GM18867 (cell line): Measurements from ENCODE around the gene FRMD4A.
"Not testable (repeated sequence)": the region's sequence is repeated elsewhere in the genome, so short reads cannot be mapped to it uniquely, and the experiment has no call there.

Source experiments
- ATAC-seq: cut with Tn5 transposase; IDR thresholded peaks from one replicate; pipeline ENCODE4 v1.9.1; 2021; ENCODE audit warnings: mild to moderate bottlenecking, moderate library complexity; ENCODE audit not compliant: unreplicated experiment

FRMD4A gene

GRCh38 chr10:14116837-14117236 lies 213.9 kb downstream of the FRMD4A start:
- ATAC-seq, result no peak

GRCh38 chr10:14116021-14116420 lies 214.7 kb downstream of the FRMD4A start:
- ATAC-seq, result no peak

- no peak for ATAC-seq
Measured at GRCh38 chr10:14114791-14115190, 215.9 kb downstream of the FRMD4A start.

- no peak for ATAC-seq
Measured at GRCh38 chr10:14112056-14112455, 218.7 kb downstream of the FRMD4A start.

DNA sequence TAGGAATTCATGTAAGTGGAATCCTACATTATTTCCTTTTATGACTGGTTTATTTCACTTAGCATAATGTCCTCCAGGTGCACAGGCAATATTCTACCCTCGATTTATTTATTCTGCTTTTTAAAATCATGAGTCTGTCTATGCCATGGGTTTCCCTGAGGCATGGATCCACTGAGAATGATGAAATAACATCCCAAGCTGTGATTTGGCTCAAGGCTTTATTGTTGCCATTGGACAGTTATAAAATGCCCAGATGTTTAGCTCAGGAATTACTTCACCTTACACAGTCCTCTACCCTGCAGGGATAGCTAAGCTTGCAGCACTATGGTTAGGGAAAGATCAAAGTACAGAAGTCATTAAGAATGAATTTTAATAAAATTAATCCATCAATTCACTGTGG lies 219.5 kb downstream of the FRMD4A start:
- ATAC-seq, result no peak

GRCh38 chr10:14106828-14107227 lies 223.9 kb downstream of the FRMD4A start:
- ATAC-seq, result no peak

GRCh38 chr10:14102056-14102455 lies 228.7 kb downstream of the FRMD4A start:
- no peak for ATAC-seq

- no peak for ATAC-seq
Measured at GRCh38 chr10:14099885-14100284, 230.8 kb downstream of the FRMD4A start.

GRCh38 chr10:14093730-14094484 lies 236.8 kb downstream of the FRMD4A start:
- ATAC-seq, result no peak

- no peak for ATAC-seq
Measured at GRCh38 chr10:14092799-14093198, 237.9 kb downstream of the FRMD4A start.

GRCh38 chr10:14089556-14090292 lies 241.0 kb downstream of the FRMD4A start:
- no peak for ATAC-seq

DNA sequence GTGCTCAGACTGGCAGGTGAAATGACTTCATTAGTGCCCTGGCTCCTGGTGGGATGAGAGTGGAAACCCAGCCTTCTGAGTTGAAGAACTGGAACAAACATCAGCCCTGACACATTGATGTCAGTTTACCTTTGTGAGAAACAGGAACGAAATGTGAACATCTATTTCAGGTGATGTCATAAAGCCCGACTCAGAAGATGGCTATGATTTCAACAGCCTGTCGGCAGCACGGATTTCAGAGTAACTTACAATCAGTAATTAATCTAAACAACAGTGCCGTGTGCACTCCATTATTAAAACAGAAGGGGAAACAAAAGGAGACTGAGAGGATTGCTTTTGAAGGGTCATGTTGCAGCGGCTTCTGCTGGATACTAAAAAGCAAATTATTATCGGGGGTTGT lies 243.2 kb downstream of the FRMD4A start:
- ATAC-seq, result no peak

DNA sequence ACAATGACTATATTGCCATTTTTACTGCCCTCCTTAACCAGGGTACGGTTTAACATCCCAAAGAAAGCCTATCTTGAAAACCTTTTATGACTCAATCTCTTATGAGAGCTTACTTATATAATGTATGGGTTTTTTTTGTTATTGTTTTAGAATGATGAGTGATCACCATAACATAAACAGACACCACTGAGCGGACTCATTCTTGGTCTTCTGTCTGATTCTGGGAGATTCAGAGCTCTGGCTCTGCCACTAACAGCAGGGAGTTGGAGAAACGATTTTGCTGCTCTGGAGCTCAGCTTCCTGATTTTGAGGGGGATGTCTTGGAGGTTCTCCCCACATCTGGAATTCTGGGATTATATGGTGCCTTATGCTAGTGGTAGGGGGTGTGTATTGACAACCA lies 244.1 kb downstream of the FRMD4A start:
- no peak for ATAC-seq

DNA sequence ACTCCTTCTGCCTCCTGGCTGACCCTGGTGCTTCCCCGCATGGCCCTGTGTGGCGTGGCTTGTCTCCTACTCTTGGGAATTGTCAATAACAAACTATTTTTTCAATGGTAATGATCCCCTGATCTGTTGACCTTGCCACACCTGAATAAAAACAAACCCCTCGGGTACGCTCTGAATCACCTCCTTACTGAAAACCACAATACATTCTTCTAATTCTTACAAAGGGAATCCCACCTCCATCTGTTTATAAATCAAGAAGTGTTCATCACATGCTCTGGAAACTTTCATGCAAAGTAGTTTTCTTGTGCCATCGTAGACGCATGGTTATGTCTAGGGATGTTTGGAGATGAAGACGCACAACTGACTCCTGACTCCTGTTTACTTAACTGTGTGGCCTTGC lies 245.8 kb downstream of the FRMD4A start:
- ATAC-seq, result no peak

GRCh38 chr10:14080795-14081194 lies 249.9 kb downstream of the FRMD4A start:
- ATAC-seq, result no peak

- no peak for ATAC-seq
Measured at GRCh38 chr10:14077430-14077829, 253.3 kb downstream of the FRMD4A start.

DNA sequence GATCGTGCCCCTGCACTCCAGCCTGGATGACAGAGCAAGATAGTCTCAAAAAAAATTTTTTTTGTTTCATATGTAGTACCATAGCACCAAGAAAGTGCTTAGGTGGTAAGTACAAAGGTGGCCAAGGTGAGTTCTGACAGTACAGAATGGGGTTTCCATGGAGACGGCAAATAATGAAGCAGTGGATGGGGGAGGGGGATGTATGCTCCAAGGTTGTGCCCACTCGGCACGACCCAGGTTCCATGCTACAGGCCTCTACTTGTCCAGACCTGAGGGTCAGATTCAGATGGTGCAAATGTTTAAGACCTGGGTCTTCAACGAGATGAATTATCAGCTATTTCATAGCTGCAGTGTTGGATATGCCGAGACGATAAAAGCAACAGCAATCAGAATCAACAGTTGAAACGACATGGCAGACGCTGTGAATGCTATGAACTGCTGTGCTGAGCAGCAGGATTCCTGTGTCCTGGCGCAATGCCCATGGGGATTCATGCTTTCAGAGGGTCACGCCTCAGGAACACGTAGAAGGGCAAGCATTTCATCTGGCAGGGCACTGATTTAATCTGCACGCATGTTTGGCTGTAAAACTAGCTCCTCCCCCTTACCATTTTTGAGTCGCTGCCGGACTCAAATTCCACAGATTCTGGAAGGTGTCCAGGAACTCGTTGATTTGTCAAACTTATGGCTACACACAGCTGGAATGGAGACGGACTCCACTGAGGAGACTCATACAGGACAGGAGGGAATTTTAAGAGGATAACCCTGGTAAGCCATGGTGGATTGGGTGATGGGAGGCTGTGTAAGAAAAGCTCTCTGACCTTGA lies 256.5 kb downstream of the FRMD4A start:
- no peak for ATAC-seq

- ATAC-seq, result no peak
Measured at GRCh38 chr10:14072541-14072940, 258.2 kb downstream of the FRMD4A start.

GRCh38 chr10:14071956-14072355 lies 258.8 kb downstream of the FRMD4A start:
- ATAC-seq, result no peak

DNA sequence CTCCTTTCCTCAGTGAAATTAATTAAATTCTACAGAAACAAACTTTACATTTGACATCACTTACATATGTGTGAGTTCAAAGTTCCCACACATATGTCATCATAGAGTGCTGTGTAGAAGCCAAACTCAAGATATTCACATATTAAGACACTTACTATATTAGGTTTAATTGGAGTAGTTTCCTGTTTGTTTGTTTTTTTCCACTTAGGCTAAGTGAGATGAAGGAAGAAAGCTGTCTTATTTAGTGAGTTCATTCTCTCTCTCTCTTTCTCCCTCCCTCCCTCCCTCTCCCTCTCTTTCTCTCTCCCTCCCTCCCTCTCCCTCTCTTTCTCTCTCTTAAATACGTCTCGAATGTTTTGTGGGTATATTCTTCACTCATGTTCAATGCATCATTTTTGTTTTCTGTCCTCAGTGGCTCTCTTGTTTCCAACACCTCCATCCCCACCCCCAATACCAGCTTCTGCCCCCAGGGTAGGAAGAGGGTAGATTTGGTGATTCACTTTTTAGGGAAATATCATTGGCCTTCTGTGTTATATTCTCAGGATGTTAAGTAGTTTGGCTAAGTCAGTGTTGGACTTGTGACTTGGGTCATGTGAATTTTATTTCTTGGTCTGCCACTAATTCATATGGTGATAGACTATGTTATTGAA lies 262.0 kb downstream of the FRMD4A start:
- no peak for ATAC-seq

DNA sequence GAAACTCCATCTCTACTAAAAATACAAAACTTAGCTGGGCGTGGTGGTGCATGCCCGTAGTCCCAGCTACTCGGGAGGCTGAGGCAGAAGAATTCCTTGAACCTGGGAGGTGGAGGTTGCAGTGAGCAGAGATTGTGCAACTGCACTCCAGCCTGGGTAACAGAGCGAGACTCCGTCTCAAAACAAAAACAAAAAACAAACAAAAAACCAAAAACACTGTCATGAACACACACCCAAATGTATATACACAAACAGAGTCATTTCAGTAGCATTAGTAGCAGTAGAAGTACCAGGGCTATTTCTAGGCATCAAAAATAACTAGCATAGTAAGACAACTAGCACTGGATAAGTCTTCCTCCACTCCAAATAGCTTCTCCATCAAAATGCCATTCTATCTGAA lies 263.1 kb downstream of the FRMD4A start:
- ATAC-seq, result not testable (repeated sequence)
